Stimulated activated CD8-positive, alpha-beta memory T cell treated with anti-CD3 and anti-CD28 coated beads, Interleukin-12 subunit alpha, Interleukin-12 subunit beta, amount 100 ng/mL, for 24 hours (primary cell): ENCODE data around the gene CLEC7A.

ENCODE experiments used
- DNase-seq: peaks from one replicate; pipeline ENCODE4 v3.0.0-alpha.2; 2020; ENCODE audit errors: extremely low read depth

CLEC7A gene

DNA sequence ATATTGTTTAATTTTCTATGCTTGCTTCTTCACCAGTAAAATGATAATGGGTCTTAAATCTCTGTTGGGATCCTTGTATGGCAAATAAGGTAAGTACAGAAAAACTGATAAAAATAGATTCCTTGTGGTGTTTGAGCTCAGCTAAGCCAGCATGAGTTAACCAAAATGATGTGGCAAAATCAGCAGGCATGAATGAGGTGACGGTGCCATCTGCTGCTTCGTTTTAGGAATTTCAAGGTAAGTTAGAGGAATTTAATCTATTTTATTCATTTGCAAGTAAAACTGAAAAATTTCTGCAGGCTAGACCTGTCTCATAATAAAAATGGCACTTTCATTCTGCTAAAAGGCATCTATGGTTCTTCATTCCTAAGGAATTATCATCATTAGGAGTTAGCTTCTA lies 10.0 kb upstream of the CLEC7A start:
- DNase-seq, result no peak

DNA sequence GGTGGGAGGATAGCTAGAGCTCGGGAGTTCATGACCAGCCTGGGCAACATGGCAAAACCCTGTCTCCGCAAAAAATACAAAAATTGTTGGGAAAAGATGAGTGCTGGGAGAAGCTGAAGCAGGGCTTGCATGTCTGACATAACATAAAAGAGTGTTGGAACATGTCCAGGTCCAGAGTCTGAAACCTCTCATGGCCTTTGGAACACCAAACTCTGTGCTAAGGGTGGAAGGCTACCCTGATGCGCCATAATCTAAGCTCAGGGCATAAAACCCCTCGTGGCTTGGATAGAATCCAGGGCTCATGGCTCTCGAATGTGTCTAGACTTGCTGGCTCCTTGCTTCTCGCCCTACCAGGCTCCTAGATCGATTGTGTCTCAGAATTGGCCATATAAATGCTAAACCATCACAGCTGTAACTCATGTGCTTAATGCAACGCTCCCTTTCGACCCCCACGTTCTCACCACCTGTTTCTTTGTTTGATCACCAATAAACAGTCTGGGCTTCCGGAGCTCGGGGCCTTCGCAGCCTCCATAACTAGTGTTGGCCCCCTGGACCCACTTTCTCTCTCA lies 6.7 kb upstream of the CLEC7A start:
- DNase-seq, result no peak

DNA sequence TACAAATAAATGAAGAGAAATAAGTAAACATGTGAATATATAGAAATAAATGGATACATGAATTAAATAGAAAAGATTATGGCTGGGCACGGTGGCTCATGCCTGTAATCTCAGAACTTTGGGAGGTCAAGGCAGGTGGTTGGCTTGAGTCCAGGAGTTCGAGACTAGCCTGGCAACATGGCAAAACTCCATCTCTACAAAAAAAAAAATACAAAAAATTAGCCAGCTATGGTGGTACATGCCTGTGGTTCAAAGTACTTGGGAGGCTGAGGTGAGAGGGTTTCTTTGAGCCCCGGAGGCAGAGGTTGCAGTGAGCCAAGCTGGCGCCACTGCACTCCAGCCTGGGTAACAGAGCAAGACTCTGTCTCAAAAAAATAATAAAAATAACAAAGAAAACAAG lies 5.1 kb upstream of the CLEC7A start:
- no peak for DNase-seq

DNA sequence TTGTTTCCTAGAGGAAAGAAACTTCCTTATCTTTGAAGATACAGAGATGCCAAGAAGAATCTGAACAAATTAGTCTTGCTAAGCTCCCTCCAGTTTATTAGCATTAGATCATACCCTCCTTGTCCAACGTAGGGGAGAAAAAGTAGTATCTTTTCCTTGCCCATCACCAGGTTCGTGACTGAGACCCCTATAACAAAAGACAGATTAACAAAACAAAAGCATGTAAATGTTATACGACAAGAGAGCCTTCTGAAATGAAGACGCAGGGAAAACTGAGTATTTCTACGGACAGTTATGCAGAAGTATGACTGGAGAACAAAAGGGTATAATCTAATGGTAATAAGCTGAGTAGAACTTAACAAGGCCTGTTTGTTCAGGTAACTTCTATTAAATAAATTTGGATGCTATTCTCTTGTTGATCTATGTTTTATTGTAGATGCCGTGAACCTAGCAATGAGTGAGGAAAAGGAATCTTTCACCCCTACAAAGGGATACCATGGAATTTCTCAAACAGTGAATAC lies 2.9 kb upstream of the CLEC7A start:
- no peak for DNase-seq

DNA sequence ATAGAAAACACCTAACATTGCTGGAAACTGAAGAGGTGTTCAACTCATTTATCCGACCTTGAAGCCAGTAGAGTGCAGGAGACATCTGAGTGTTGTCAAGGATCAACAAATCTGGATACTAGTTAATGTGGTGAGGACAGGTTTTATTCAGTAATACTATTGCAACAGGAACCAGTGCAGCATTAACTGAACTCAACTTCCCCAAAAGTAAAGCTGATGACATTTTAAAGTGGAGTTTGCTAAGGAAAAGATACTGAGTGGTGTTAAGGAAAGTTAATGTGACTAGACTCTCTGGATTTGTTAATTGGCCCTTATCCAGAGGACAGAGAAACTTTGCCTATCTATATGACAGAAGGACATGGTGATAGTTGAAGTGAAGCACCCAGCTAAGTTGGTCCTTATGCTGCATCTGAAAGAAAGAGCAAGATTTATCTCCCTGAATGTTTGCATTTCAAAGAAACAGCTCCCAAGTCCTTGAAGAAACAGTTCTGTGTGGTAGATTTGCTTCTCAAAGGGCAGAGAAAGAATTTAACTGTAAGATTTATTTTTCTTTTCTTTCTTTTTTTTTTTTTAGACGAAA lies 1.2 kb upstream of the CLEC7A start:
- DNase-seq, result no peak

DNA sequence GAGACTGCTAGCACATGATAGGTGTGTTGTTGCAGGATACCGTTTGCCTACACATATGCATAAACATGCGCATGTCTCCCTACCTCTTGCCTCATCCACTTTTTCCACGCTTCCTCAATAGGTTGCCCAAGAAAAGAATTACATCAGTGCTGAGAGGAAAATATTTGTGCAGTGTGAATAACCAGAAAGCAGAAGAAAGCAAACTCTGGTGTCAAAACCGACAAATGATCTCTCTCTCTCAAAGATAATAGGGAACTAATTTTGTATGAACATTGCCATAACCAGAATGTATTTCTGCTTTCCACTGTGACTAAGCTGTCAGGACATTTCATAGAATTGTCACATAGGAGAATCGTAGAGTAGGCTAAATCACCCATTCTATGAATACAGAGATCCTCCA lies 1.3 kb downstream of the CLEC7A start:
- DNase-seq, result no peak

DNA sequence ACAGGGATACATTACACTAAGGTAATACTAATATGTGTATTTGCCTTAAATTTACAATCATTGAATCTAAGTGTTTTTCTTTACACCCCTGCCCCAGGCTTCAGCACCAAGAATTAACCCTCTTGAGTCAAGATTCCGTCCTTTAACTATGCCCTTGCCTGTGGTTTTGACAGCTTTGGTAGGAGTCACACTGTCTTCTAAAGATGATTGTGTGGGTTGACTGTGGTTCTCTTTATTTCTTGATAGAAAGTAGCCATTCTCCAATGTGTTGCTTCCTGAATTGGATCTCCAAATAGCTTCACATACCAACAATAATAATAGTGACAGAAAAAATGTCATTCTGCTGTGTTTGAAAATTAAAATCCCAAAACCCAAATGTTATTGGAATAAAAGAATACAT lies 3.6 kb downstream of the CLEC7A start:
- DNase-seq, result no peak

DNA sequence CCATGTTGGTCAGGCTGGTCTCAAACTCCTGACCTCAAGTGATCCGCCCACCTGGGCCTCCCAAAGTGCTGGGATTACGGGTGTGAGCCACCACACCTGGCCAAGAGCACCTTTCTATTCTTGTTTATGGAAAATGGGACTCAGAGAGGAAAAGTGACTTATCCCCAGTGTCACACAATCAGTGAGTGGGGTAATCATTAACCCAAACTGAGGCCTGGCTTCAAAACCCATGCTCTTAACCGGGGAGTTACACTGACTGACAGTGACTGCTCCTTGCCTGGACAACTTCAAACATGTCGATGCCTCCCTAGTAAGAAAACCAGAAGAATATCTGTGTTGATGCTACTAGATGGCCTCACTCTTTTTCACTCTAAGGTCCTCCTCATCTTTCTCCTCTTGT lies 7.3 kb downstream of the CLEC7A start:
- DNase-seq, result no peak

DNA sequence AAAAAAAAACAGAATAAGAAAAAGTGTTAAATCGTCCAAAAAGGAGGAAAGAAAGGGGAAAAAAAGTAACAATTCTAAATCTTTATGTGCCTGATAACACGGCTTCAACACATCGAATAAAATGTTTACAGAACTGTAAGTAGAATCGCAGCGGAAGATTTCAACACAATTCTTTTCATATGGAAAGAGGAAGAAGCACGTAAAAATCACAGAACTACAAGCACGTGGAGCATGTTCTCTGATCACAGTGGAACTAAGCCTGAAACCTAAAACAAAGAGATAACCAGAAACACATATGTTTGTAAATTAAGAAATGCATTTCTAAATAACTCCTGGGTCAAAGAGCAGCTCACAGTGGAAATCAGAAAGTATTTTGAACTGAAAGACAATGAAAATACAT lies 8.7 kb downstream of the CLEC7A start:
- no peak for DNase-seq

DNA sequence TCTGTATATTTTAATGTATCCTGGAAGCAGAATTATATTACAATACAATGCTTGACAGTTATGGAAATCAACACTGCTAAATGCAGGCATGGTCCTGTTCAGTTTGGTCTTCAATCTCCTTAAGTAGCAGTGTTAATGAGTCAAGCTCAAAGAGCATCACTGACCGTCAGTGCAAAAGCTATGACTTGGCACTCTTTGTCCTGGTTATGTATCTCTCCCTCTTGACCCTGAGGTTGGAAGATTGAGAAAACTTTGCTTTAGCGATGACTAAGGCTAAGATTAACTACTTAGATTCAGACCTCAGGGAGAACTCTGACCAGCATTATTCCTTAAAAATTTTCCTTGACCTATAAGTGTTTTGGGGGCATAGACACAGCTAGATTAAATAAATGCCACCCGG lies 10.9 kb downstream of the CLEC7A start:
- no peak for DNase-seq

DNA sequence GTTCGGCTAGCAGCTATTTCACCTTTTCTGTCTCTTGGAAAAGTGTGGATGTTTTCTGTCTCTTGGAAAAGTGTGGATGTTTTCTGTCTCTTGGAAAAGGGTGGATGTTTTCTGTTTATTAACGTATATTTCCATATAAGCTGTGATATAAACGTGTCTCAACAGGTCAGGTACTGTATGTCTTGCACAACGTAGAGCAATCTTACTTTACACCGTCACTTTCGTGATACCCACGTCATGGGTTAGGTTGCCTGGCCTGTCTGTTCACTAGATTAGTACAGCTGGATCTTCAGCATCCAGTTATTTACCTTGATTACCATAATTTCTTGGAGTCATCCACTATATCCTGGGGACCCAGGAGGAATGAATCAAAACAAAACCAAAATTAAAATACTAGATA lies 14.1 kb downstream of the CLEC7A start:
- no peak for DNase-seq

DNA sequence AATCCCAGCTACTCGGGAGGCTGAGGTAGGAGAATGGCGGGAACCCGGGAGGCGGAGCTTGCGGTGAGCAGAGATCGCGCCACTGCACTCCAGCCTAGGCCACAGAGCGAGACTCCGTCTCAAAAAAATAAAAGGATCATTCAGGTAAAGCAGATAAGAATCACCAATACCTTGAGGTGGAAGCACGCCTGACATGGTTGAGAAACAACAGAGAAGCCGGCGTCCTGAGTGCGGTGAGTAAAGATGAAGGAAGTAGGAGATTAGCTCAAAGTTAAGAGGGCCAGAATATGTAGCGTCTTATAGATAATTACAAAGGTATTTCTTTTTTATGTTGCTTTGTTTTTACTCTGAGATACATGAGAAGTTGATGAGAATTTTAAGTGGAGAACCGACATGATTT lies 14.7 kb downstream of the CLEC7A start:
- no peak for DNase-seq

DNA sequence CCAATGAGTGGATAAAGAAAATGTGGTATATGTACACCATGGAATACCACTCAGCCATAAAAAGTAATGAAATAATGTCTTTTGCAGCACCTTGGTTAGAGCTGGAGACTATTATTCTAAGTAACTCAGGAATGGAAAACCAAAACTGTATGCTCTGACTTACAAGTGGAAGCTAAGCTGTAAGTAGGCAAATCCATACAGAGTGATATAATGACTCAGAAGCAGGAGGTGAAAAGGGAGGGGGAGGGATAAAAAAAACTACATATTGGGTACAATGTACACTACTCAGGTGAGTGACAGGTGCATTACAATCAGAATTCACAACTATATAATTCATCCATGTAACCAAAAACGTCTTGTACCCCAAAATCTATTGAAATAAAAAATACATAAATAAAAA lies 16.1 kb downstream of the CLEC7A start:
- no peak for DNase-seq

DNA sequence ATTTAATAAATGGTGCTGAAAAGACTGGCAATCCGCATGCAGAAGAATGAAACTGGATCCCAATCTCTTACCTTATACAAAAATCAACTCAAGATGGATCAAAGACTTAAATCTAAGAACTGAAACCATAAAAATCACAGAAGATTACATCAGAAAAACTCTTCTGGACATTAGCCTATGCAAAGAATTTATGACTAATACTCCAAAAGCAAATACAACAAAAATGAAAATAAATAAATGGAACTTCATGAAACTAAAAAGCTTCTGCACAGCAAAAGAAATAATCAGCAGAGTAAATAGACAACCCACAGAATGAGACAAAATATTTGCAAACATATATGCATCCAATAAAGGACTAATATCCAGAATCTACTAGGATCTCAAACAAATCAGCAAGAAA lies 16.9 kb downstream of the CLEC7A start:
- no peak for DNase-seq

DNA sequence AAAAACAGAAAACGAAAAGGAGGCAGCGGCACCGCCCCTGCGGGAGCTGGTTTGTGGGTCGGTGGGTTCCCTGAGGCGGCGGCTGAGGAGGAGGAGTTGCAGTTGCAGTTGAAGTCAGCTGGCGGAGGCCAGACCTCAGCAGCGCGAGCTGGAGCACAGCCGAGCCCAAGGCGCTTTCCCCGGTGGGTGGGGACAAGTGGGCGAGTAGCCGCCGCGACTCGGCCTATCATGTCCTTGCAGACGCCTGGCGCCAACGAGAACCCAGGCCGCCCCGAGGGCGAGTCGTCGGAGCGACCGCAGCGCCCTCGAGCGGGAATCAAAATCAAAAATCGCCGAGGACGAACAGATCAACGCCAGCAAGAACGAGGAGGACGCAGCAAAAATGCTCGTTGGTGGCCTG lies 18.5 kb downstream of the CLEC7A start:
- no peak for DNase-seq

DNA sequence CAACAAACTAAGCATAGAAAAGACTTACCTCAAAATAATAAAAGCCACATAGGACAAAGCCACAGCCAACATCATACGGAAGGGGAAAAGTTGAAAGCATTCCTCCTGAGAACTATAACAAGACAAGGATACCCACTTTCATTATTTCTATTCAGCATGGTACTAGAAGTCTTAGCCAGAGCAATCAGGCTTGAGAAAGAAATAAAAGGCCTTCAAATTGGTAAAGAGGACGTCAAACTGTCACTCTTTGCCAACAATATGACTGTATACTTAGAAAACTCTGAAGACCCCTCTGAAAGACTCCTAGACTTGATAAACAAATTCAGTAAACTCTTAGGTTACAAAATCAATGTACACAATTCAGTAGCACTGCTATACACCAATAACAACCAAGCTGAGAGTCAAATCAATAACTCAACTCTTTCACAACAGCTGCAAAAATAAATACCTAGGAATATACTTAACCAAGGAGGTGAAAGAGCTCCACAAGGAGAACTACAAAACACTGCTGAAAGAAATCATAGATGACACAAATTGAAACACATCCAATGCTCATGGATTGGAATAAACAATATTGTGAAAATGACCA lies 19.6 kb downstream of the CLEC7A start:
- DNase-seq, result no peak

DNA sequence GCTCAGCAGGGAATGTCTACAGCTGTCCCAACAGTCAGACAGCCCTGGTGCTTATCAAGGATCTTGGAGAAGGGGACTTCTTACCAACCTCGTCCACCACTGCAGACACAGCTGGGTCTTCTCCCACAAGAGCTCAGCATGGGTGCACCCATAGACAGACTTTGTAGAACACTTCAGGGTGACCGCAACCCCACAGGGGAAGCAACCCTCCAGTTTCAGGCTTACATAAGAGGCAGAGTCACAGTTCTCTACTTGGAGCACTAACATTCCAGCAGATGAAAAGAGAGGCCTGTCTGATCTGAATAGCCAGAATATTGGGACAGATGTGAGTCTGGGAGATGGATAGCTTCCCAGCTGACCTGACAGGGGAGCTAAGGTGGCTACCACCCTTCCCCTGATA lies 27.7 kb downstream of the CLEC7A start:
- no peak for DNase-seq

DNA sequence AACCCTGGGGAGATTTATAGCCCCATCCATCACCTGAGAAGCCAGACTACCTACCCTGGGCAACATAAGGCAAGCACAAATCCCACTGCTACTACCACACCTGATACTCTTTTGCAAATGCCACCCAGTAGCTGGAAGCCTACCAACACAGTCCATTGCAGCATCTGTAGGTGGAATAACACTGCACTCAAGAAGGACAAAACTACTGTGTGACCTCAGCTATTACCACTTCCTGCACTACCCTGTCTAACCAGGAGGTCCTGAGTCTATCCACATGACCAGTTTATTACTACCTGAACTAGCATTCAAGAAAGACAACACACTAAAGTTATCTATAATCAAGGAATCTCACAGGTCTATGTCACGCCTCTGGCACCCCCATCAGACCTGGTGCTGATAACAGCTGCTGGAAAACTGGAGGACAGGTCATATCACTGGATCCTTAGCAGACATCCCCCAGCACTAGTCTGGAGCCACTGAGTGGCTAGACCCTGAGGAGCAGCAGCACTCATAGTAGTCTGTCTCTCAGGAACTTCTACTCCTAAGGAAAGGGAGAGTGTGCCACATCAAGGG lies 28.3 kb downstream of the CLEC7A start:
- DNase-seq, result no peak

DNA sequence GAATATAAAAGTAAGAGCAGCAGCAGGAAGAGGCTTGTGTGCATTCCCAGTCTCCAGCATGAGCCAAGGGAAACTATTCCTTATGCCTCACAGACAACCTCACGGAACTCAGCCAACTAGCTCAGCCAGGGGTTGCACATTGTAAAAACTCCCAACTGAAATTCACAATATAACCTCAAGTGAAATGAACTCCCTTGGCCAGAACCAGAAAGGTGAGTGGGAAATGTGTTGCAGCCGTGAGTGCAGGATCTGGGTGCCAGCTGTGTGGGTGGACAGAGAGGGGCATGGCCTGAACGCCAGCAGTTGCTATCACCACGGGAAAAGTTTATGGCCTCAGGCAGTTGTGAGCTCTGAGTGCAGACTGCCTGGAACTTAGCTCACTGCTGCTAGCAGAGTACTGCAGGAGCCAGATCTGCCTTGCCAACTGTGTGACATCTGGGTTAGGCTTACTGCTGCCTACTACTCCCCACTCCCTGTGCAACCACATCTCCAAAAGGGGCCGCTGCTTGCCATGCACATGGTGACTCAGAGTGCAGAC lies 28.9 kb downstream of the CLEC7A start:
- no peak for DNase-seq

DNA sequence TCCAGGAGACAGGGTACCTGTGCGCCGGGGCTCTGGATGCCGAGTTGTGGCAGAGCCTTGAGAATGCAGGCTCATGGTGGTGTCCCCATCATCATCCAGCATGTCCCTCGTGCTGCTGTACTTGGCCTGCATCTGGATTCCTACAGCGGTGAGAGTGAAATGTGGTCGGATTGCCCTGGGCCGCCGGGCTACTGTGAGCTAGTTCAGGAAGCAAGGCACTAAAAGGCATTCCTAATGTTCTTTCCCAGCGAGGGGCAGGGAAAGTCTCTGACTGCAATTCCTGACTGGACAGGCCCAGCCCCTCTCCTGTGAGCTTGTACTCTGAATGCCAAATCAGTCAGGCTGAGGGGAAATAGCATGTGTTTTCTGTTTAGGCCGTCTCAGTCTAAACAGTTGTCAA lies 31.2 kb downstream of the CLEC7A start, which contains the start of gene CLEC1A:
Gene CLEC1A (minus strand): TSS at position 195 of the 400 bp plus-strand sequence. CDS start 63 bp downstream, at position 132.
- DNase-seq, result no peak

DNA sequence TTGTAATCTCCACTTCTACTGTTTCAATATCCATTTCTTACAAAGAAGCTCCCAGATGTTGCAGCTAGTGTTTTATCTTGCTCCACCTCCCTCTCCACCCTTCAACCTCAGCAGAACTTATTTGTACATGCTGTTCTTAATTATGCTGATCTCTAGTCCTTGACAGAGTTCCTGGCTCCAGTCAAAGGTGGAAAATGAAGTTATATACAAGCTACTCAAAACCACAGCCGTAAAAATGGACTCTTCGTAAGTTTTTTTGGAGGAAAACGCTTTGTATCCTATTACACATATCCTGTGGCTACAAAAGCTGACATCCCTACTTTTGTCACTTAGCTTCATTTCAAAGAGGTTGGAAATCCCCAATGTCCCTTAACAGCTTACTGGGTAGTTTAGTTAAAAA lies 32.5 kb downstream of the CLEC7A start:
- DNase-seq, result no peak

DNA sequence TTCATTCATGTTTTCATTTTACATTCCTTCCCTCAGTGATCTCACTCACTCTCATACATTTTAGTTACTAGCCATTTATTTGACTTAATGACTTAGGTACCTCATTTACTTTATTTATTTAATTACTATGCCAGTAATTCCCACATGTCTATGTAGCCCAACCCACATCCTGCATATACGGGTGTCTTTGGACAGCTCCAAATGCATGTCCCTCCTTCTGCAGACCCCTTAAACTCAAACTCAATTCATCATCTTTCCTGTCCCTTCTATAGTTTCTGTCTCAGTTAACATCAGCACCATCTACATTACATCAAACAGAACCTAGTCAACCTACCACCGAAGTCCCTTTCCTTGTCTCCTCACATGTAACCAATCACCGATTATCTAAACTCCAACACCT lies 34.0 kb downstream of the CLEC7A start:
- no peak for DNase-seq
